C4-2B (cell line): Measurements from ENCODE around the gene CCNL2.
A peak's percentile ranks its signal among the peaks of the same experiment; 100 is the strongest.

Experiments
- ZFX ChIP-seq: fragments of 450-650 bp; IDR thresholded peaks from 2 replicates; pipeline ENCODE4 v1.6.1; 2017
- TF ChIP-seq, protein P1 (sequence below): fragments of 450-650 bp; conservative IDR thresholded peaks from 2 replicates; pipeline ENCODE4 v1.5.1; 2017; ENCODE audit warnings: mild to moderate bottlenecking

GRCh38 chr1:1399187-1399871 lies at the start of gene CCNL2:
- TF ChIP-seq, protein P1, sequence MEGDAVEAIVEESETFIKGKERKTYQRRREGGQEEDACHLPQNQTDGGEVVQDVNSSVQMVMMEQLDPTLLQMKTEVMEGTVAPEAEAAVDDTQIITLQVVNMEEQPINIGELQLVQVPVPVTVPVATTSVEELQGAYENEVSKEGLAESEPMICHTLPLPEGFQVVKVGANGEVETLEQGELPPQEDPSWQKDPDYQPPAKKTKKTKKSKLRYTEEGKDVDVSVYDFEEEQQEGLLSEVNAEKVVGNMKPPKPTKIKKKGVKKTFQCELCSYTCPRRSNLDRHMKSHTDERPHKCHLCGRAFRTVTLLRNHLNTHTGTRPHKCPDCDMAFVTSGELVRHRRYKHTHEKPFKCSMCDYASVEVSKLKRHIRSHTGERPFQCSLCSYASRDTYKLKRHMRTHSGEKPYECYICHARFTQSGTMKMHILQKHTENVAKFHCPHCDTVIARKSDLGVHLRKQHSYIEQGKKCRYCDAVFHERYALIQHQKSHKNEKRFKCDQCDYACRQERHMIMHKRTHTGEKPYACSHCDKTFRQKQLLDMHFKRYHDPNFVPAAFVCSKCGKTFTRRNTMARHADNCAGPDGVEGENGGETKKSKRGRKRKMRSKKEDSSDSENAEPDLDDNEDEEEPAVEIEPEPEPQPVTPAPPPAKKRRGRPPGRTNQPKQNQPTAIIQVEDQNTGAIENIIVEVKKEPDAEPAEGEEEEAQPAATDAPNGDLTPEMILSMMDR = no peak; the same call in 1 of the 2 replicates
- peak; percentile 1; the same call in 1 of the 2 replicates for TF ChIP-seq ZFX
